ENCODE results near the gene YIPF1.
"Not testable (repeated sequence)": the region's sequence is repeated elsewhere in the genome, so short reads cannot be mapped to it uniquely, and the experiment has no call there.

Gene YIPF1

GRCh38 chr1:53878492-53879105, 11.0 kb downstream of the YIPF1 start:
- H3K4me1 ChIP-seq (ENCODE audit: insufficient read depth, insufficient read length) = no peaks in the 10 kb centered on the region
- TF ChIP-seq ZNF274 (IDR thresholded peaks at IDR 0.05; ENCODE audit: low read depth, low read length) (no peak), SUZ12 (IDR thresholded peaks at IDR 0.05; ENCODE audit: extremely low read depth, insufficient read depth, insufficient read length) (no peak), YY1 (IDR thresholded peaks at IDR 0.05; ENCODE audit: insufficient read depth, insufficient read length) (no peak)
- no peak overlapping the region for H3K9ac ChIP-seq (ENCODE audit: insufficient read length, low read depth)
- H3K27me3 ChIP-seq (ENCODE audit: insufficient read depth, insufficient read length) = no peaks in the 10 kb centered on the region
- H3K4me3 ChIP-seq (ENCODE audit: insufficient read length, low read depth) = no peak overlapping the region
- H3K36me3 ChIP-seq (ENCODE audit: insufficient read depth, insufficient read length, low read length) = peaks cover 44% of the 10 kb centered on the region
- DNase-seq (ENCODE audit: low read depth, low spot score) = peak; percentile 52
- H3K9me3 ChIP-seq (ENCODE audit: insufficient read depth, low read length) = no peaks in the 10 kb centered on the region

DNA sequence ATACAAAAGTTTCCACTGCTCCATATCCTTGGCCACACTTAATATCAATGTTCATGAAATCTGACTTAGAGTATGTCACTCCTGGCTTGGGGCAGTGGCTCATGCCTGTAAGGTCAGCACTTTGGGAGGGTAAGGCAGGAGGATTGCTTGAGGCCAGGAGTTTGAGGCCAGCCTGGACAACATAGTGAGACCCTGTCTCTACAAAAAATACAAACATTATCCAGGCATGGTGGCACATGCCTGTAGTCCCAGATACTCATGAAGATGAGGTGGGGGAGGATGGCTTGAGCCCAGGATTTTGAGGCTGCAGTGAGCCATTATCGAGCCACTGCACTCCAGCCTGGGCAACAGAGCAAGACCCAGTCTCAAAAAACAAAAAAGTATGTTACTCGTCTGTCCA, 14.4 kb downstream of the YIPF1 start:
- H3K4me1 ChIP-seq (ENCODE audit: insufficient read depth, insufficient read length); H3K9me3 ChIP-seq (ENCODE audit: insufficient read depth, low read length); H3K4me3 ChIP-seq (ENCODE audit: insufficient read length, low read depth); H3K27me3 ChIP-seq (ENCODE audit: insufficient read depth, insufficient read length); H3K9ac ChIP-seq (ENCODE audit: insufficient read length, low read depth); DNase-seq (ENCODE audit: low read depth, low spot score): not testable (repeated sequence)
- H3K36me3 ChIP-seq (ENCODE audit: insufficient read depth, insufficient read length, low read length) = peaks cover 45% of the 10 kb centered on the region

DNA sequence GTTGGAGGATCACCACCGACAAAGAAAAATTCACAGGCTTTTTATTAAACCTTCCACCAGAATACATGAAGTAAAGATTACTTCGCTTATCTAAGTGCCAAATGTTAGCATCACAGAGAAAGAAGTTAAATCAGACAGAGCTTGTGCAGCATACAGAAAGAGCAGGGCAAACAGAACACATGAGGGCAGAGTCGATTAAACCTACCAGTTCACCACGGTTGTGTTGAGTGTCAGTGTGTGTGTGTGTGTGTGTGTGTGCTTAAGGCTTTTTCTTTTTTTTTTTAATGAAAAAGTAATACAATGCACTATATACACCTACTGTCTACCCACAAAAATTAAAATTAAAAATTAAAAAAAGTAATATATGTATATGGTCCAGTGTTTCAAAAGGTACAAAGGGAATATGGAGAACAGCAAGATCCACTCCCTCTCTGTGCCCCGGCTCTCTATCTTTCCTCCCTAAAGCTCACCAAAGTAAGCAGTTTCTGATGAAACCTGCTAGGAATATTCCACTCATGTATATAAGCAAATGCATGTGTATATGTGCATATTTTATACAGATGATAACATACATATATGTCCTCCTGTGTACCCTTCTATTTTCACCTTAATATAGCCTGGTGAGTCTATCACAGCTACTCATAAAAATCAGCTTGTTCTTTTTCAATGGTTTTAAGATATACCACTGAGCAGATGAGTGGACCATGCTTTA, 17.7 kb downstream of the YIPF1 start:
- TF ChIP-seq SUZ12 (IDR thresholded peaks at IDR 0.05; ENCODE audit: extremely low read depth, insufficient read depth, insufficient read length) (no peak), YY1 (IDR thresholded peaks at IDR 0.05; ENCODE audit: insufficient read depth, insufficient read length) (no peak), ZNF274 (IDR thresholded peaks at IDR 0.05; ENCODE audit: low read depth, low read length) (no peak)
- Histone ChIP-seq H3K36me3 (ENCODE audit: insufficient read depth, insufficient read length, low read length) (peaks cover 44% of the 10 kb centered on the region), H3K9ac (ENCODE audit: insufficient read length, low read depth) (no peak overlapping the region), H3K9me3 (ENCODE audit: insufficient read depth, low read length) (no peaks in the 10 kb centered on the region), H3K27me3 (ENCODE audit: insufficient read depth, insufficient read length) (no peaks in the 10 kb centered on the region), H3K4me1 (ENCODE audit: insufficient read depth, insufficient read length) (no peaks in the 10 kb centered on the region), H3K4me3 (ENCODE audit: insufficient read length, low read depth) (no peak overlapping the region)
- no peak for DNase-seq (ENCODE audit: low read depth, low spot score)

DNA sequence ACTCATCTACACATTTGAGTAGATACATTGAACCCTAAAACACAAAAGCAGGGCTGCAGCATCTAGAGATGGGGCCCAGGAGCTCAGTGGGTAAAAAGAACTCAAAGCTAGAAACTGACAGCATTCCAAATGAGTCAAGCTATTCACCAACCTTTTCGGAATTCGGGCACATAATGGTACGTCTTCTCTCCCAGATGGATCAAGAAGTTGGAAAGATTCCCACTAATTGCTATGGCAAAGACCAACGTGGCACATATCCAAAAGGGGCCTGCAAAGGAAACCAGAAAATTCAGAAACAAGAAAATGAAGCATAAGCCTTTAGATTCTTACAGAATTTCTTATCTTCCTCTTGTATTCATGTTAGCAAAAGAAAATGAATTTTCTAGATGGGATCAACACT, 18.4 kb downstream of the YIPF1 start:
- DNase-seq (ENCODE audit: low read depth, low spot score) = no peak
- no peaks in the 10 kb centered on the region for H3K4me1 ChIP-seq (ENCODE audit: insufficient read depth, insufficient read length)
- no peaks in the 10 kb centered on the region for H3K27me3 ChIP-seq (ENCODE audit: insufficient read depth, insufficient read length)
- H3K9ac ChIP-seq (ENCODE audit: insufficient read length, low read depth) = no peak overlapping the region
- H3K36me3 ChIP-seq (ENCODE audit: insufficient read depth, insufficient read length, low read length) = peaks cover 44% of the 10 kb centered on the region
- H3K9me3 ChIP-seq (ENCODE audit: insufficient read depth, low read length) = no peaks in the 10 kb centered on the region
- no peak overlapping the region for H3K4me3 ChIP-seq (ENCODE audit: insufficient read length, low read depth)
- TF ChIP-seq YY1 (IDR thresholded peaks at IDR 0.05; ENCODE audit: insufficient read depth, insufficient read length) (no peak), ZNF274 (IDR thresholded peaks at IDR 0.05; ENCODE audit: low read depth, low read length) (no peak), SUZ12 (IDR thresholded peaks at IDR 0.05; ENCODE audit: extremely low read depth, insufficient read depth, insufficient read length) (no peak)

GRCh38 chr1:53869454-53870117, 20.0 kb downstream of the YIPF1 start:
- TF ChIP-seq SUZ12 (IDR thresholded peaks at IDR 0.05; ENCODE audit: extremely low read depth, insufficient read depth, insufficient read length) (no peak), ZNF274 (IDR thresholded peaks at IDR 0.05; ENCODE audit: low read depth, low read length) (no peak), YY1 (IDR thresholded peaks at IDR 0.05; ENCODE audit: insufficient read depth, insufficient read length) (no peak)
- no peak for DNase-seq (ENCODE audit: low read depth, low spot score)
- Histone ChIP-seq H3K27me3 (ENCODE audit: insufficient read depth, insufficient read length) (no peaks in the 10 kb centered on the region), H3K4me1 (ENCODE audit: insufficient read depth, insufficient read length) (no peaks in the 10 kb centered on the region), H3K36me3 (ENCODE audit: insufficient read depth, insufficient read length, low read length) (peaks cover 33% of the 10 kb centered on the region), H3K4me3 (ENCODE audit: insufficient read length, low read depth) (no peak overlapping the region), H3K9me3 (ENCODE audit: insufficient read depth, low read length) (no peaks in the 10 kb centered on the region), H3K9ac (ENCODE audit: insufficient read length, low read depth) (no peak overlapping the region)

DNA sequence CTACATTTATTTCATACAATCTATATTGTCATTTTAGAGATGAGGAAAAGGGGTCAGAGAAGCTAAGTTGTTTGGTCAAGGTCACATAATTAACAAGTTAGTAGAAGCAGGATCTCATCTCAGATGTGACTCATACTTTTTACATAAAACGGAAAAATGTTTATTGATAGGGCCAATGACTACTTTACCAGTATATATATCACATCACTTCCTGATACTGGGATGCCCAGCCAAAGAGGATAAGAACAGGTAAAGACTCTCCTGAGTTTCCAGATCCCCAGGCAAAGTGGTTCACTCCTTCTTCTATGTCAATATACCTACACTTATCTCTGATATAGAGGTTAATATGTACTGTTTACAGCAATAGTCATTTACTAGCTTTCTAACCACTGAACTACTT, 21.0 kb downstream of the YIPF1 start:
- no peak for TF ChIP-seq YY1 (IDR thresholded peaks at IDR 0.05; ENCODE audit: insufficient read depth, insufficient read length)
- no peak for TF ChIP-seq ZNF274 (IDR thresholded peaks at IDR 0.05; ENCODE audit: low read depth, low read length)
- no peak for TF ChIP-seq SUZ12 (IDR thresholded peaks at IDR 0.05; ENCODE audit: extremely low read depth, insufficient read depth, insufficient read length)
- Histone ChIP-seq H3K4me3 (ENCODE audit: insufficient read length, low read depth) (no peak overlapping the region), H3K36me3 (ENCODE audit: insufficient read depth, insufficient read length, low read length) (peaks cover 33% of the 10 kb centered on the region), H3K9me3 (ENCODE audit: insufficient read depth, low read length) (no peaks in the 10 kb centered on the region), H3K27me3 (ENCODE audit: insufficient read depth, insufficient read length) (no peaks in the 10 kb centered on the region), H3K9ac (ENCODE audit: insufficient read length, low read depth) (no peak overlapping the region), H3K4me1 (ENCODE audit: insufficient read depth, insufficient read length) (no peaks in the 10 kb centered on the region)
- no peak for DNase-seq (ENCODE audit: low read depth, low spot score)

GRCh38 chr1:53862507-53862906, 27.1 kb downstream of the YIPF1 start:
- H3K4me3 ChIP-seq (ENCODE audit: insufficient read length, low read depth) = no peak overlapping the region
- TF ChIP-seq ZNF274 (IDR thresholded peaks at IDR 0.05; ENCODE audit: low read depth, low read length) (no peak), SUZ12 (IDR thresholded peaks at IDR 0.05; ENCODE audit: extremely low read depth, insufficient read depth, insufficient read length) (no peak)
- no peaks in the 10 kb centered on the region for H3K4me1 ChIP-seq (ENCODE audit: insufficient read depth, insufficient read length)
- no peaks in the 10 kb centered on the region for H3K9me3 ChIP-seq (ENCODE audit: insufficient read depth, low read length)
- H3K36me3 ChIP-seq (ENCODE audit: insufficient read depth, insufficient read length, low read length) = peaks cover 37% of the 10 kb centered on the region
- H3K9ac ChIP-seq (ENCODE audit: insufficient read length, low read depth) = no peak overlapping the region
- DNase-seq (ENCODE audit: low read depth, low spot score) = no peak
- no peaks in the 10 kb centered on the region for H3K27me3 ChIP-seq (ENCODE audit: insufficient read depth, insufficient read length)

Measured in NT2/D1 (cell line).